IPS DF 4.7 (cell line): Measurements from ENCODE around the gene TRA2A.
"Not testable (repeated sequence)": the region's sequence is repeated elsewhere in the genome, so short reads cannot be mapped to it uniquely, and the experiment has no call there.

Experiments
- DNase-seq: peaks from one replicate; pipeline ENCODE4 v3.0.0-alpha.2; 2013; ENCODE audit warnings: low spot score; ENCODE audit errors: extremely low read depth

Gene TRA2A

GRCh38 chr7:23513746-23514145 lies 18.0 kb downstream of the TRA2A start:
- DNase-seq = not testable (repeated sequence)

DNA sequence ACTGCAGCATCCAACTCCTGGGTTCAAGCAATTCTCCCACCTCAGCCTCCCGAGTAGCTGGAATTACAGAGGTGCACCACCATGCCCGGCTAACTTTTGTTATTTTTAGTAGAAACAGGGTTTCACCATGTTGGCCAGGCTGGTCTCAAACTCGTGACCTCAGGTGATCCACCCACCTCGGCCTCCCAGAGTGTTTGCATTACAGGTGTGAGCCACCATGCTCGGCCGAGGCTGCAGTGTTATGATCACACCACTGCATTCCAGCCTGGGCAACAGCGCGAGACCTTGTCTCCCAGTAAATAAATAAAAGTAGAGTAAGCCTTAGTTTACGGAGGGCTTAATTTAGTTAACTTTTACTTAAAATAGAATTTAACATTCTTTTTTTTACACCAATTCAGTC lies 37.8 kb downstream of the TRA2A start:
- no peak for DNase-seq

GRCh38 chr7:23491502-23491901 lies 40.3 kb downstream of the TRA2A start:
- DNase-seq = no peak

GRCh38 chr7:23490357-23491135 lies 41.2 kb downstream of the TRA2A start:
- no peak for DNase-seq

- DNase-seq = not testable (repeated sequence)
Measured at GRCh38 chr7:23488714-23489113, 43.1 kb downstream of the TRA2A start.

- DNase-seq = no peak
Measured at GRCh38 chr7:23487670-23488069, 44.1 kb downstream of the TRA2A start.

- DNase-seq = no peak
Measured at GRCh38 chr7:23486002-23486773, 45.6 kb downstream of the TRA2A start.

GRCh38 chr7:23482686-23483085 lies 49.1 kb downstream of the TRA2A start:
- no peak for DNase-seq

DNA sequence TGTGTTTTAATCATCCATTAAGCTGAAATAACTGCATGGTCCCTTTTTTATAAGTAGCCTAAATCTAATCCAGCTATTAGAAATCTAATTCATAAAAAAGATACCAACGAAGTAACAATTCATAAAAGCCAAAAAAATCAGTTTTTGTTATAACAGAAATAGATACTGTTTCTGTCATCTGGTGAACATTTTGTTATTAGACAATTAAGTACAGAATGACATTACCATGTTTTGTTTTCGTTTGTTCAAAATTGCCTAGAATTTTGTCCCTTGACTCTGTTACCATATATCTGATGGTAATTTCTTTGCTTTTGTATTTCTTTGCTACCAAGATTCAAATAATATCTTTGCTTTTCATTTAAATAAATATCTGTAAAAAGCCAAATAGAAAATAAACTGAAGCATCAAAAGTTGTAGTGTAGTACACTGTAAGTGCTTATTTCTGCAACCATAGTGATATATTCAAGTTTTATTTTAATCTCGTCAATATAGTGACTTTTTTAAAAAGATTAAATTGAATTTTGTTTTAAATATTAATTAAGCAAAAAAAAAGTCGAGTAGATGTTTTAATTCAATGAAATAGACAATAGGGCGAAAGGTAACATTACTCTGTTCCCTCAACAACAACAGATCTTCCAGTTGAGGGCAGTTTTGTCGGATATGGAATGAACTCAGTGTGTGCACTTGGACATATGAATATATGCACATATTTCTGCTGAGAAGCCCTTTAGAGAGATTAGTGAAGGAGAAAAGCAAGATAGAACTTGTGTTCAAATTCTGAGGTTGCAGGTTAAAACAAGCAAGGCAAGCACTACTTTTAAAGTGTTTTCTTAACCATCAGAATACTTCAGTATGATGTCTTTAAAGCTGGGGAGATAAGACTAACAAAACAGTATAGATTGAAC lies 53.6 kb downstream of the TRA2A start:
- no peak for DNase-seq

GRCh38 chr7:23477157-23477499 lies 54.7 kb downstream of the TRA2A start:
- DNase-seq = no peak

- DNase-seq = no peak
Measured at GRCh38 chr7:23476286-23477156, 55.3 kb downstream of the TRA2A start.

- no peak for DNase-seq
Measured at GRCh38 chr7:23475576-23475839, 56.3 kb downstream of the TRA2A start.

DNA sequence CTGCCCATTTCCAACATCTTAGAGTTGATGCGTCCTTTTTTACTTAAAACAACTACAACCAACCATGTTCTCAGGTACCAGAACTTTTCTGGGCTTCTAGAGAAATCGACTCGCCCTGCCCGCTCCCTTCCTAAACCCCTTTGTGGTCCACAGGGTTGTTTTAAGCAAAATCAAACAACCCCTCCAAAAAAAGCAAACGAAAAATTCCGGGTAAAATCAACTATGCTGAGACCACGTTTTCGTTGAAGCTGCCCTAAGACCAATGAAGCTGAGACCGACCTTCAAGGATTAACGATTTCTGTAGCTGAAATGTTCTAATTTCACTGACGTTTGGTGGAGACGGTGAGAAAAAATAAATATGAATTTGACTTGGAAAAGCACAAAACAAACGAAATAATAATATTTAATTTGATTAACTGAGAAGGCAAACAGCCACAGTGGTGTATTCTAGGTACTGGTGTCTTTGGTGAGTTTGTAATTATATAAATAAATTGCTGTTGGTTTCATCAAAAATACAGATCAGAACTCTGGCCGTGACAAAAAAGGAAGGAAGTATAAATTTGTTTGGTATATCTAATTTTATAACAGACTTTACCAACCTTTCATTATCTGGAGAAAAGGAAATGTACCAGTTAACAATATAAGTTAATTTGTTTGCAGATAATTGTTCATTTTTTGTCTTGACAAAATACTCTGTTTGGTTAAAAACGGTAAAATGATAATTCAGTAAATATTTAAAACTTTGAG lies 56.8 kb downstream of the TRA2A start:
- DNase-seq = no peak

- peak; percentile 91 for DNase-seq
Measured at GRCh38 chr7:23474094-23474828, 57.5 kb downstream of the TRA2A start.

DNA sequence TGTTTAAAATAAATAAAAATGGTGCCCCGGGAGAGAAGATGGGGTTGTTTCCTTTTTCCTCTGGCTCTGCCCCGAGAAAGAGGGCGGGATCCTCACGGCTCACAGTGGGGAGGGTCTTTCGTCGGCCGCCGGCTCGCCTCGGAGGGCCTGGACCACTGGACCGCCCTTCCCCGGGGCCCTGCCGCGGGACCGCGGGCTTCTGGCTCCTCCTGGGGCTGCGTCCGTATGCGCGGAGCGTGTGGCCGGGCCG lies 58.0 kb downstream of the TRA2A start:
- no peak for DNase-seq

GRCh38 chr7:23472956-23473843 lies 58.6 kb downstream of the TRA2A start:
- no peak for DNase-seq

DNA sequence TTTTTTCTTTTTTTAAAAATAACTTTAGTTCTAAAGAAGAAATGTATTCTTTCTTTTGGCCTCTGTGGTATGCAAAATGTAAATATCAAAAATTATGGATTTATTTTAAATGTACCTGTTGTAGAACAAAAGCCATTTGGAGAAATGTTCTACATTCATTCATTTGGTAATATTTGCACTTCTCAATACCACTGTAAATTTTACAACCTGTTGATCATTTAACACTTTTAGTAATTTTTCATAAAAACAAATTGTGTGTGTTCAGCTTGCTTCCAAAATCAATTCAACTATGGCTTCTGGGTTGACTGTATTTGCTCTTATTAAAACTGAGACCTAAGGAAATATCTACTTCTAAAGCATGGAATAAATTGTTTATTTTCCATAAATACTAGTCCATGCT lies 59.2 kb downstream of the TRA2A start:
- DNase-seq = no peak

- no peak for DNase-seq
Measured at GRCh38 chr7:23472046-23472445, 59.7 kb downstream of the TRA2A start.
